HG03442 (cell line): ENCODE measurements around the gene LCN9.
"Not testable (repeated sequence)": the region's sequence is repeated elsewhere in the genome, so short reads cannot be mapped to it uniquely, and the experiment has no call there.

Source experiments
- ATAC-seq: cut with Tn5 transposase; IDR thresholded peaks from one replicate; pipeline ENCODE4 v1.9.1; 2021; ENCODE audit warnings: mild to moderate bottlenecking, moderate library complexity; ENCODE audit not compliant: unreplicated experiment

Gene LCN9

GRCh38 chr9:135670721-135671590 is 7.8 kb downstream of the LCN9 start:
- no peak for ATAC-seq

GRCh38 chr9:135671591-135672041 is 8.5 kb downstream of the LCN9 start:
- ATAC-seq: no peak

DNA sequence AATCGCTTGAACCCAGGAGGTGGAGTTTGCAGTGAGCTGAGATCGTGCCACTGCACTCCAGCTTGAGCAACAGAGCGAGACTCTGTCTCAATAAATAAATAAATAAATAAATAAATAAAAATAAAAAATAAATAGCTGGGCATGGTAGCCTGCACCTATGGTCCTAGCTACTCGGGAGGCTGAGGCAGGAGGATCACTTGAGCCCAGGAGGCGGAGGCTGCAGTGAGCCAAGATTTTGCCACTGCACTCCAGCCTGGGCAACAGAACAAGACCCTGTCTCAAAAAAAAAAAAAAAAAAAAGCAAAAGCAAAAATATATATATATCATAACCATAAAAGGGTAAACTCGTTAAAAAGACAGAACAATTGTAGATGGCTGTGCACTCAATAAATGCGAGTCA is 9.7 kb downstream of the LCN9 start:
- not testable (repeated sequence) for ATAC-seq

- no peak for ATAC-seq
Observed at GRCh38 chr9:135673941-135674340, 10.8 kb downstream of the LCN9 start.

GRCh38 chr9:135674977-135675376 is 11.9 kb downstream of the LCN9 start:
- no peak for ATAC-seq

DNA sequence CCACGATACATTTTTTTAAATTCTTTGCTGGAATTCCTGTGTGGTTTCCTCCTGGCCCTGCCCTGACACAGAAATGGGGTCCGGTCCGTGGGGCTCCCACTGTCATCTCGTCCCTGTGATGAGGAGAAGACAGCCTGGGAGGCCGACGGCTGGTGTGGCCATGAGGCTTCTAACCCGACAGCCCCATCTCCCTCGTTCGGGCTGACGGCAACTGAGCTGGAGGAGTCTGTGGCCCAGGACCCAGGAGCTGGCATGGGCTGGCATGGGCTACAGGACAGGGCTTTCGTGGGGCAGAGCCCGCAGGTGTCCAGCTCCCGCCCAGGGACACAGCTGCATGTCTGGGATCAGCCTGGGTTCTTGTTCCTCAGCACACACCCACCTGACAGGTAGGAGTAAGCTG is 13.8 kb downstream of the LCN9 start:
- no peak for ATAC-seq

- ATAC-seq: no peak
Observed at GRCh38 chr9:135677641-135678168, 14.6 kb downstream of the LCN9 start.

GRCh38 chr9:135678236-135679017 is 15.3 kb downstream of the LCN9 start:
- no peak for ATAC-seq

DNA sequence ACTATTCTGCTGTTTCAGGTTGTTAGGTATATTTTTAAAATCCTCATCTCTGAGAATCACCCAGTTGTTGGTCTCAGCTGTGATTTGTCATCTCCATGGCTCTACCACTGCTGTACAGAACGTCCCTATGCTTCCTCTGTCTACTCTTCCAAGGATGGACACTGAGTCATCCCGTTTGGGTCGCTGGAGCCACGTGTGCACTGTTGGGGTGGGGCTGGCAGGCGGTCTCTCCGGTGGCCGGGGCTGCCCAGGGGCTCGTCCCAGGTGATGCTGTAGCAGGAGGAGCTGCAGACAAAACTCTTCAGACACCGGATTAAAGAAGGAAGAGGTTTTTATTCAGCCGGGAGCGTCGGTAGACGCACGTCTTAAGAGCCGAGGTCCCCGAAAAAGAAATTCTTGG is 16.9 kb downstream of the LCN9 start:
- ATAC-seq: no peak

- no peak for ATAC-seq
Observed at GRCh38 chr9:135681161-135681560, 18.1 kb downstream of the LCN9 start.

- no peak for ATAC-seq
Observed at GRCh38 chr9:135683401-135684034, 20.4 kb downstream of the LCN9 start.

GRCh38 chr9:135684691-135685090 is 21.6 kb downstream of the LCN9 start:
- ATAC-seq: no peak

DNA sequence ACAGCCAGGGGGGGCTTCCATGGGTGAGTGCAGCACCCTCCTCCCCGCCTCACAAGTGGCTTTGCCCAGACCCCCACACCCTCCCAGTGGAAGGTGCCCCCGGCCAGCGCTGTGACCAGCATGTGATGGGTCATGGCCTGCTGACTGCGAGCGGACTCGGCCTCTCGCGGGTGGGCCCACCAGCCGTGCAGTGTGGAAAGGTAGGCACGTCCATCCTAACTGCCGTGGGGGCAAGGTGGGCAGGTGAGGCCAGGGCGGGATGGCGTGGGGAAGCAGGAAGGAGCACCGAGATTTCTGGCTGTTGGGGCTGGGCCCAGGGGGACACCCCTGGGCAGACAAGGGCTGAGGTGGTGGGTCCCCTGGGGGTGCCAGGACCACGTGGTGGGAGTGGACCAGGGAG is 24.1 kb downstream of the LCN9 start:
- ATAC-seq: no peak

GRCh38 chr9:135689011-135689410 is 25.9 kb downstream of the LCN9 start:
- ATAC-seq: no peak

GRCh38 chr9:135690836-135691570 is 27.9 kb downstream of the LCN9 start:
- ATAC-seq: no peak

DNA sequence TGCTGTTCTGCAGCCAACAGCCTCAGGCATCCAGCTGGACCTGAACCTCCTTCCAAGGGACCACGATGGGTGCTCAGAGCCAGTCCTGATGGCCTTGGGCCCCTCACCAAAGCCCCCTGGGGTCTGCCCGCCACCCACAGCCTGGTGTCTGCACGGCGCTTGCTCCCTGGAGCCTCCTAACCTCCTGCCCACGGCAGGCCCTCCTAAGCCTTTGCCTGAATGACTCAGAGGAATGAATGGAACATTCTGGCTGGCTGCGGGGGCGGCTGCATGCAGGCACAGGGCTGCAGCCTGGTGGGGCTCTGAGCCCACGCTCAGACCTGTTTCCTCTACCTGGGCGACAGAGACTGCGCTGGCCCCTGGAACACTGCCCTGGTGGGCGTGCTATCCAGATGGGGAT is 29.3 kb downstream of the LCN9 start:
- ATAC-seq: no peak

DNA sequence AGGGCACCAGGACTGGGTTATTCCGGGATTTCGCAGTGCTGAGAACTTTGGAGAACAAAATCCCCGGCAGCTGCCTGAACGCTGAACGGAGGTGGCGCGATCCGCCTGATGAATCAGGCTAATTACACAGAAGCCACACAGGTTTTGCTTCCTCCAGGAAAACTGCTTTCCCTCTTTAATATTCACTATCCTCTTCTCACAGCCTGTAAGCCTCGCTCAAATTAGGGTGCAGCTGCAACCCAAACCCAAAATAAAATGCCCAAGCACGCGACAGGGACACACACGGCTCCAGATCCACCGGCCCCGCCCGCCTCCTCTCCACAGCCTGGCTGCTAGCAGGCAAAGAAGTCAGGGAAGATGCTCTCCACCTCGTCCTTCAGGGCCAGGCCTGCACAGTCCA is 30.2 kb downstream of the LCN9 start:
- ATAC-seq: no peak

DNA sequence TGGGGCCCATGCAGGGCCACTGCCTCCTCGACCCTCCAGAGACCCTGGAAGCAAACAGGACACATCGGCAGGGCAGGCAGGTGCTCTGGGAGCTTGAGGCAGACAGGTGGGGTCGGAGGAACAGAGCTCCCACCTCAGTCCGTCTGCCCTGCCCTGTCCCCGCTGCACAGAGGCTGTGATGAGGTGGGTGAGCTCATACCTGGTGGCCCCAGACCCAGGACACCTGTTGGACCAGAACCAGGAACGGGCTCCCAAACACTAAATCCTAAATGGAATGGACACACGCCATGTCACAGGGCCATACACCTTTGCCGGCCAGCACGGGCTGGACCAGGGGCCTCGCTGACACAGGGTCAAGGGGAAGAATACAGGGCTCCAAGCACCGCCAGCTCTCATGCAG is 30.7 kb downstream of the LCN9 start:
- no peak for ATAC-seq

DNA sequence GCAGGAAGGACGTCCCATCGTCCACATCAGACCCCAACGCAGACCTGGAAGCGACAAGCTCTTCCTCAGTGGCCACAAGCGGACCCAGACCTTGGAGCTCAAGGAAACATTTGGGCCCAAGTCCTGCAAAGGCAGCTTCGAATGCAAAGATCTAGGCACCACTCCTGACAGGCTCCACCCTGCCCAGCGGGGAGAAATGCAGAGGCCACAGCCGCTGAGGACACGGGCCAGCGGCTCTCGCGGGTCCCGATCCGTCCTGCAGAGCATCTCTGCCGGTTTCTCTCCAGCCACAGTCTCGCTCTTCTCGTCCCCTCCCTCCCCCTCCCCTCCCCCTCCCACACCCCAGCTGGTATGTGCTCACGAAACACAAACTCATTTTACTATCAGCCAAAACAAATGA is 31.3 kb downstream of the LCN9 start:
- ATAC-seq: no peak

- ATAC-seq: no peak
Observed at GRCh38 chr9:135695036-135695435, 31.9 kb downstream of the LCN9 start.

GRCh38 chr9:135695642-135696041 is 32.5 kb downstream of the LCN9 start:
- ATAC-seq: no peak
